ENCODE measurements around the gene PUS7L. TPM values are rescaled to one million over a fixed set of nuclear protein-coding genes. Genes with fewer than 3 reads are reported as not detected.

PUS7L gene
- total and polyA plus RNA-seq, 4 donors: 1.5 to 27.0 (median 6.5) TPM

DNA sequence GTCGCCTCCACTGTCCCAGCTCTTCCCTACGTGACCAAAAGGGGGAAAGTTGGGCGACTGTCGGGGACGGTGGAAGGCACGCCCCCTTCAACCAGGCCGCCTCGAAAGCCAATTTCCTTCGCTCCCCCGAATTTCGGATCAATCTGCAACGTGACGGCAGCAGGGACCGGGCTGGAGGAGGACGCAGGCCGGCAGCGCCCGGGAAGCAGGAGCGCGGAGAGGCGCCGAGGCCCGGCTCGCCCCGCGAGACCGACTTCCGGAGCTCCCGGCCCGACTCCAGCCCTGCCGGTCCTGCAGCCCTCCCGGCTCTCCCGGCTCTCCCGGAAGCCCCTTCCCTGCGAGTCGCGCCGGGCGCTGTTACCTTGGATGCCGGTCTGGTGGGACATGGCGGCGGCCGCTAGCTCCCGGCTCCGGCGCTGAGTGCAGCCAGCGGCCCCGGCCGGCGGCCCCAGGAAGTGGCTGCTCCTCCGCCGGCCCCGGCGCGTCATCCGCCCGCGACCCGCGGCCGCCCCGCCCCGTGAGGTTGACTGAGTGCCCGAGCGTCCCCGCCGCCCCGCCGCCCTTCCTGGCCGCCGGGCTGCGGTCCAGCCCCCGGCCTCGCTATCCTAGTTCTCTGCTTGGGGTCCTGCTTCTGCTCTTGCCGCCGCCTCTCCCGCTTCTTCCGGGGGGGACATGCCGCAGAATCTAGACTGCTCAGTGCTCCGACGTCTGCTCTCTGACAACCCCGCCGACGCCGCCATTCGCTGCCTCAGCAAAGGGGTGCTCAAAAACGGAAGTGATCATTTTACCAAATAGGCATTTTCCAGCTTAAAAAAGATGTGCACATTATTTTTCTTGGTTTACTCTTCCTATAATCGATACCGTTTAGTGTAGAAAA is 47.5 kb upstream of the PUS7L start, which contains the start of gene TWF1:
Gene TWF1 (minus strand): TSS at position 458 of the 877 bp plus-strand sequence. CDS start 72 bp downstream, at position 386.
- ATAC-seq (ENCODE audit: insufficient read depth, low FRiP score) (peak; percentile 100), DNase-seq (peak; percentile 92 to 94 (median 94))
- WGBS, 2 donors: 0% methylated on average over 64 to 89 of the region's 89 CpGs
- Histone ChIP-seq H3K9me3 (ENCODE audit: control insufficient read depth in 4 of 4, insufficient read depth in 3 of 4, low read length in 3 of 4) (no peaks in the 10 kb centered on the region), H3K36me3 (ENCODE audit: control insufficient read depth in 4 of 4, insufficient read depth in 4 of 4, low read length in 4 of 4) (peaks cover 0 to under 1% (median 0%) of the 10 kb centered on the region in 4 donors), H3K27me3 (ENCODE audit: control insufficient read depth in 3 of 3, insufficient read depth in 3 of 3, low read length in 2 of 3) (peaks cover 0 to 13% (median 0%) of the 10 kb centered on the region in 3 donors), H3K4me3 (peak within 1 kb of the TSS; percentile 99), H3K9ac (ENCODE audit: insufficient read depth in 1 of 2, low read length in 2 of 2) (peak within 1 kb of the TSS; percentile 67 to 91), H3K4me1 (ENCODE audit: control insufficient read depth in 5 of 5, insufficient read depth in 5 of 5, low read length in 5 of 5) (peaks cover 0 to 18% (median 0%) of the 10 kb centered on the region in 5 donors), H3K27ac (ENCODE audit: low read depth in 1 of 2, low read length in 1 of 2) (peak within 1 kb of the TSS; percentile 94 to 97)
- TF ChIP-seq, protein P1, sequence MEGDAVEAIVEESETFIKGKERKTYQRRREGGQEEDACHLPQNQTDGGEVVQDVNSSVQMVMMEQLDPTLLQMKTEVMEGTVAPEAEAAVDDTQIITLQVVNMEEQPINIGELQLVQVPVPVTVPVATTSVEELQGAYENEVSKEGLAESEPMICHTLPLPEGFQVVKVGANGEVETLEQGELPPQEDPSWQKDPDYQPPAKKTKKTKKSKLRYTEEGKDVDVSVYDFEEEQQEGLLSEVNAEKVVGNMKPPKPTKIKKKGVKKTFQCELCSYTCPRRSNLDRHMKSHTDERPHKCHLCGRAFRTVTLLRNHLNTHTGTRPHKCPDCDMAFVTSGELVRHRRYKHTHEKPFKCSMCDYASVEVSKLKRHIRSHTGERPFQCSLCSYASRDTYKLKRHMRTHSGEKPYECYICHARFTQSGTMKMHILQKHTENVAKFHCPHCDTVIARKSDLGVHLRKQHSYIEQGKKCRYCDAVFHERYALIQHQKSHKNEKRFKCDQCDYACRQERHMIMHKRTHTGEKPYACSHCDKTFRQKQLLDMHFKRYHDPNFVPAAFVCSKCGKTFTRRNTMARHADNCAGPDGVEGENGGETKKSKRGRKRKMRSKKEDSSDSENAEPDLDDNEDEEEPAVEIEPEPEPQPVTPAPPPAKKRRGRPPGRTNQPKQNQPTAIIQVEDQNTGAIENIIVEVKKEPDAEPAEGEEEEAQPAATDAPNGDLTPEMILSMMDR (IDR thresholded peaks at IDR 0.05; ENCODE audit: control extremely low read depth, extremely low read depth): no peak

DNA sequence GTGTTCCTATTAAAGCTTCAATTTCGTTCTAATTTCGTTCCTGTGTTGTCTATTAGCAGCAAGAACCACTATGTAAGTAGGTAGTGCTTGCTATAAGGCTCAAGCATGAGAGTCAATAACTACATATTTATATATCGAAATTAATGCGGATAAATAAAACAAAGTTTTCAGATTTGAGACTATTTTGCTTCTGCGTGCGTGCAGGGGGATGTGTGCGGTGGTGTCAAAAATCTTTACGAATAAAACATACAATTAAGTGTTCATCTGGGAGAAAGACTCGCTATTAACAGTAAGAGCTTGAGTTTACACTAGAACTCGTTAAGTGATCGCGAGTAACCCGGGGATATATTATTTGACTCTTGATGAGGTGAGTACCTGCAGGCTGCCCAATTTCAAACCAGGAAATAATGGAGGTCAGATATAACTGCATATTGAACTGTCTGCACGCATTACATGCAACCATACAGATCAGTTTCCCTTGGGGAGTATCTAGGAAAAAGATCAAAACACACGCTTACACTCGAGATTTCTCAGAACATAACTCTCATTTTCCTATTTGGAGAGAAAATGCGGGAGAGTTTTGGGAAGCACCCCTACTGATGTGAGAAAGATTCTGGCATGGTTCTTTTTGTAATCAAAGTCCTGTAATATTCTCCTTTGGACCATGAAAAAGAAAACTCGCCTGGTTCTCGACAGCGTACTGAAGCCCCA is 46.7 kb upstream of the PUS7L start:
- peak in 2 of 3 donors; percentile 14 to 44 for DNase-seq
- peaks cover 0 to 8% (median 2%) of the 10 kb centered on the region in 4 donors for H3K36me3 ChIP-seq (ENCODE audit: control insufficient read depth in 4 of 4, insufficient read depth in 4 of 4, low read length in 4 of 4)
- TF ChIP-seq, protein P1 (IDR thresholded peaks at IDR 0.05; ENCODE audit: control extremely low read depth, extremely low read depth): no peak
- WGBS, 2 donors: 10 to 11% methylated on average over 20 of the region's 20 CpGs
- H3K27me3 ChIP-seq (ENCODE audit: control insufficient read depth in 3 of 3, insufficient read depth in 3 of 3, low read length in 2 of 3): peaks cover 0 to 8% (median 0%) of the 10 kb centered on the region in 3 donors
- no peaks in the 10 kb centered on the region for H3K9me3 ChIP-seq (ENCODE audit: control insufficient read depth in 4 of 4, insufficient read depth in 3 of 4, low read length in 3 of 4)
- peaks cover 0 to 18% (median 0%) of the 10 kb centered on the region in 5 donors for H3K4me1 ChIP-seq (ENCODE audit: control insufficient read depth in 5 of 5, insufficient read depth in 5 of 5, low read length in 5 of 5)
- H3K9ac ChIP-seq (ENCODE audit: insufficient read depth in 1 of 2, low read length in 2 of 2): peak overlapping the region; percentile 67 to 84
- H3K4me3 ChIP-seq: peak overlapping the region; percentile 99
- ATAC-seq (ENCODE audit: insufficient read depth, low FRiP score): no peak
- peak overlapping the region; percentile 94 to 97 for H3K27ac ChIP-seq (ENCODE audit: low read depth in 1 of 2, low read length in 1 of 2)

DNA sequence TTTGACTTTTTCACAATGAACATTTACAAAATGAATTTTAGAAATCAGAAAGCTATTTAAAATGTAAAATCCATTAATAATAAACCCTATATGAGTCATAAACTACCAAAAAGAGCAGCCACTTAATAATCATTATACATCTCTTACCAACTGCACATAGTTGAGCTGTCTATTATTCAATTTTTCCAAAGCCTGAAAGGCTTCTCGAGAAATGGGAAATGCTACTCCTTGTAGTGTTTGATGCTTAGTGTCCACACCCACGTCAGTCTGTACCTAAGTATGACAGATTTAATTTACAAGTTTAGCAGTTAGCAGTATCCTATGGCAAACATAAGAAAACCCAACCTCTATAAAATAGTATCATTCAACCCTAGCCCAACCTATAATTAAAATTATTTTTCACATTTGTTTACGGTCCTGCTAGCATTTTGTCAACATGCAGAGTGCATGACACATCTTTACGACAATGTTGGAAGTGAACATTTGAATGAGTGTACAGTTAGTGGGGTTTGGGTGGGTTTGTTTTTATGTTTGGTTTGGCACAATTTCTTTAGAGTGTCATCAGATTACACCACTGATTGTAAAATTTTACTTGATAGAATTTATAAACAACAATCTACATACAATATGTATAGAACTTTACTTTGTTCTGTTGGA is 39.1 kb upstream of the PUS7L start:
- WGBS, 2 donors: 92 to 95% methylated on average over 4 of the region's 4 CpGs
- ATAC-seq (ENCODE audit: insufficient read depth, low FRiP score) (no peak), DNase-seq (no peak)
- TF ChIP-seq, protein P1 (IDR thresholded peaks at IDR 0.05; ENCODE audit: control extremely low read depth, extremely low read depth): no peak
- Histone ChIP-seq H3K4me3 (no peak overlapping the region), H3K9ac (ENCODE audit: insufficient read depth in 1 of 2, low read length in 2 of 2) (no peak overlapping the region), H3K36me3 (ENCODE audit: control insufficient read depth in 4 of 4, insufficient read depth in 4 of 4, low read length in 4 of 4) (peaks cover 1 to 38% (median 19%) of the 10 kb centered on the region in 4 donors), H3K4me1 (ENCODE audit: control insufficient read depth in 5 of 5, insufficient read depth in 5 of 5, low read length in 5 of 5) (no peaks in the 10 kb centered on the region), H3K9me3 (ENCODE audit: control insufficient read depth in 4 of 4, insufficient read depth in 3 of 4, low read length in 3 of 4) (no peaks in the 10 kb centered on the region), H3K27me3 (ENCODE audit: control insufficient read depth in 3 of 3, insufficient read depth in 3 of 3, low read length in 2 of 3) (no peaks in the 10 kb centered on the region), H3K27ac (ENCODE audit: low read depth in 1 of 2, low read length in 1 of 2) (no peak overlapping the region)

Data from lung (tissue), 12 donors.